ENCODE results near the gene SLC39A12. TPM values are rescaled to one million over a fixed set of nuclear protein-coding genes. Genes with fewer than 3 reads are reported as not detected.
A peak's percentile ranks its signal among the peaks of the same experiment; 100 is the strongest.
"Not testable (repeated sequence)": the region's sequence is repeated elsewhere in the genome, so short reads cannot be mapped to it uniquely, and the experiment has no call there.

The SLC39A12 gene
- total RNA-seq, 1 donor from 2014 or later = not detected

DNA sequence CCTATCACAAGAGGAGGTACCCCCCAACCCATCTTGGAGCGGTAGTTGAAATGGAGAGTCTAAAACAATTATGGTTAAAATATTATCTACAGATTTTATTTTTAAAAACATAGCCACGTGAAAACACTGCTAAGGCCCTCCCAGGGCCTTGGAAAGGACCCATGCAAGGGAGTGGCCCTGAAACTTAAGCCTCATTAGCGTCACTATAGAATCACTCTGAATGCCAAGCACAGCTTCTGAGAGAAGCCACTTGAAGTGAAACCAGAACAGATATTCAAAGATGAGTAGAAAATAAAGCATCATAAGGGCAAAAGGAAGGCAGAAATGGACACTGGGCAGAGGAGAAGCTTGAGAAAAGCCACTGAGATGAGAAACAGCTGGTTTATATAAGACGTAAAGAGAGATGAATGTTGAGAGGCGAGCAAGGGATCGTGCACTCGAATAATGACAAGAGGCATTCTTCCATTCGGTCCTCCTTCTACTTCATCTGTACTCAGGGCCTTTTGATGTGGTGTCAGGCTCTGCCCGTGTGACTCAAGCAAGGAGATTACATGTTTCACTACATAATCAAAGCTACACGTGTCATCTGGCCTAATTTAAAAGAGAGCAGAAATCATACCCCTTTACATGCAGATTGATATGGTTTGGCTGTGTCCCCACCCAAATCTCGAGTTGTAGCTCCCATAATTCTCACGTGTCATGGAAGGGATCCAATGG lies 33.4 kb upstream of the SLC39A12 start:
- no peaks in the 10 kb centered on the region for H3K9me3 ChIP-seq
- no peaks in the 10 kb centered on the region for H3K27me3 ChIP-seq
- H3K4me1 ChIP-seq = peaks cover 2 to 7% of the 10 kb centered on the region in 2 donors
- DNase-seq (ENCODE audit: low spot score in 2 of 2) = no peak
- intact Hi-C loops (cut with DNase I) = loop anchor here (10.0 kb wide), 1 partner anchor 126 kb away; no protein-coding TSS in a partner anchor
- TF ChIP-seq CTCF (IDR thresholded peaks at IDR 0.05) = no peak
- no peak overlapping the region for H3K27ac ChIP-seq
- no peak overlapping the region for H3K4me3 ChIP-seq
- H3K36me3 ChIP-seq = no peaks in the 10 kb centered on the region

DNA sequence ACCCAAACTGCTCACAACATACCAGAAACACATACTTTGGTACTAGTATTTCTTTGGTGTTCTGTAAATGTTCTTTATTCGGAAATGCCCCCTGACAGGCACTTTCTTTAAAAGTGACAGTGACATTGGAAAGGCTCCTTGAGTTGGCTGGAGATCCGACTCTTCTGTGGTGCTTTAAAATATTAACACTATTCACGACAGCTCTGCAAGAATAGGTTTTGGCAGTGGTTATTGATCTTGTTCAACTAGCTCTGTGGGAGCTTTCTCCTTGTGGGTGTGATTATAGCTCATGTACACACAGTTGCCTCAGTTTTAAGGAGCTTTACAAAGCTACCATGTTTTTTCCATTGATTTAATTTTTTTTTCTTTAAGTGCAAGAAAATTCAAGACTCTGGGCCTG lies 30.3 kb upstream of the SLC39A12 start:
- intact Hi-C loops (cut with DNase I) = loop anchor here (10.0 kb wide), 1 partner anchor 383 kb away; no protein-coding TSS in a partner anchor
- H3K4me1 ChIP-seq = peaks cover 2 to 10% of the 10 kb centered on the region in 2 donors
- H3K27me3 ChIP-seq = no peaks in the 10 kb centered on the region
- no peaks in the 10 kb centered on the region for H3K9me3 ChIP-seq
- H3K27ac ChIP-seq = no peak overlapping the region
- DNase-seq (ENCODE audit: low spot score in 2 of 2) = no peak
- TF ChIP-seq CTCF (IDR thresholded peaks at IDR 0.05) = no peak
- no peaks in the 10 kb centered on the region for H3K36me3 ChIP-seq
- H3K4me3 ChIP-seq = no peak overlapping the region

DNA sequence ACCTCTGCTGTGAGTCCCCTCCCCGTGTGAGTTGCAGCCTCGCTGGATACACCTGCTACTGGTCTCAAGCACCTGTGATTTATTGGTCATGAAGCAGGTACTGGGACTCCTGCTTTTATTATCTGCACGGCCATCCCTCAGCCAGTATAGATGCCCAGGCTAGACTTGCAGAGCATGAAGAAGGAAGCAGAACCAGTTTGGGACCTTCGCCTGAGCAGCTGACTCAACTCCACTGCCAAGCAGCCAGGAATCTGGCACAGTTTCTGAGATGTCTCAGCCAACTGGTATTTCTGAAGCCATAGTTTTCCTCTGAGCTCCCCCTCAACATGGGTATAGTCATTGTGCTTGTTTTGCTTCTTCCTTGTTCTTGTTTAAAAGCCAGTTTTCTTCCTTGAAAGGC lies 28.0 kb upstream of the SLC39A12 start:
- Histone ChIP-seq H3K9me3 (no peaks in the 10 kb centered on the region), H3K27ac (peak overlapping the region; percentile 74 to 75), H3K4me3 (no peak overlapping the region), H3K36me3 (no peaks in the 10 kb centered on the region), H3K27me3 (no peaks in the 10 kb centered on the region), H3K4me1 (peaks cover 2 to 10% of the 10 kb centered on the region in 2 donors)
- intact Hi-C loops (cut with DNase I) = loop anchor here (10.0 kb wide), 1 partner anchor 381 kb away; no protein-coding TSS in a partner anchor
- no peak for TF ChIP-seq CTCF (IDR thresholded peaks at IDR 0.05)
- DNase-seq (ENCODE audit: low spot score in 2 of 2) = peak in 1 of 2 donors; percentile 88

- no peak for TF ChIP-seq CTCF (IDR thresholded peaks at IDR 0.05)
- H3K36me3 ChIP-seq = no peaks in the 10 kb centered on the region
These were observed 8.5 kb upstream of the SLC39A12 start for GRCh38 chr10:17943033-17943745.

GRCh38 chr10:17950269-17950668 lies 1.4 kb upstream of the SLC39A12 start:
- H3K36me3 ChIP-seq; intact Hi-C loops (cut with DNase I); H3K9me3 ChIP-seq; H3K4me3 ChIP-seq; H3K4me1 ChIP-seq; DNase-seq (ENCODE audit: low spot score in 2 of 2); H3K27ac ChIP-seq; H3K27me3 ChIP-seq: not testable (repeated sequence)

More at GRCh38 chr10:17943033-17943745, 8.5 kb upstream of the SLC39A12 start:
- no peak overlapping the region for H3K4me3 ChIP-seq
- no peaks in the 10 kb centered on the region for H3K27me3 ChIP-seq
- DNase-seq (ENCODE audit: low spot score in 2 of 2) = no peak
- intact Hi-C loops (cut with DNase I) = no loop called here
- H3K27ac ChIP-seq = no peak overlapping the region
- no peaks in the 10 kb centered on the region for H3K9me3 ChIP-seq
- no peaks in the 10 kb centered on the region for H3K4me1 ChIP-seq

GRCh38 chr10:17950726-17951125 lies 992 bp upstream of the SLC39A12 start:
- Histone ChIP-seq H3K27ac (no peak overlapping the region), H3K4me1 (no peaks in the 10 kb centered on the region), H3K36me3 (no peaks in the 10 kb centered on the region), H3K27me3 (no peaks in the 10 kb centered on the region), H3K9me3 (no peaks in the 10 kb centered on the region), H3K4me3 (no peak overlapping the region)
- intact Hi-C loops (cut with DNase I) = no loop called here
- DNase-seq (ENCODE audit: low spot score in 2 of 2) = no peak
- no peak for TF ChIP-seq CTCF (IDR thresholded peaks at IDR 0.05)

GRCh38 chr10:17954372-17954771 lies 2.7 kb downstream of the SLC39A12 start:
- H3K4me3 ChIP-seq; H3K27ac ChIP-seq; intact Hi-C loops (cut with DNase I); DNase-seq (ENCODE audit: low spot score in 2 of 2); H3K36me3 ChIP-seq; H3K27me3 ChIP-seq; H3K4me1 ChIP-seq; H3K9me3 ChIP-seq: not testable (repeated sequence)
